Omental fat pad (tissue), 4 donors: ENCODE measurements around the gene C8A. TPM values are rescaled to one million over a fixed set of nuclear protein-coding genes. Genes with fewer than 3 reads are reported as not detected.

Source experiments
- ATAC-seq: fragments of 150-250 bp; one replicate; pipeline ENCODE4 v1.9.1; 2016; ENCODE audit warnings: mild to moderate bottlenecking, moderate library complexity; ENCODE audit not compliant: low FRiP score
- DNase-seq: peaks from one replicate; pipeline ENCODE4 v3.0.0-alpha.2; 2019; ENCODE audit warnings: low spot score
- total RNA-seq, 4 donors: library from RNA; depleted of rRNA; stranded (reverse); fragments of >200 nt; gene quantifications; one replicate each; pipeline ENCODE4 v1.1.0, GENCODE V29; 2016
- TF ChIP-seq, protein P1 (sequence below), 3 donors: fragments of 450-650 bp; IDR thresholded peaks; one replicate each; pipeline ENCODE4 v1.5.1; 2016 to 2017; ENCODE audit warnings: antibody characterized with exemption in 3 of 3, mild to moderate bottlenecking in 3 of 3, moderate library complexity in 2 of 3

The C8A gene
- total RNA-seq, 4 donors from 2014 or later: not detected

GRCh38 chr1:56957931-56958330, 103.3 kb downstream of the C8A start:
- TF ChIP-seq, protein P1, sequence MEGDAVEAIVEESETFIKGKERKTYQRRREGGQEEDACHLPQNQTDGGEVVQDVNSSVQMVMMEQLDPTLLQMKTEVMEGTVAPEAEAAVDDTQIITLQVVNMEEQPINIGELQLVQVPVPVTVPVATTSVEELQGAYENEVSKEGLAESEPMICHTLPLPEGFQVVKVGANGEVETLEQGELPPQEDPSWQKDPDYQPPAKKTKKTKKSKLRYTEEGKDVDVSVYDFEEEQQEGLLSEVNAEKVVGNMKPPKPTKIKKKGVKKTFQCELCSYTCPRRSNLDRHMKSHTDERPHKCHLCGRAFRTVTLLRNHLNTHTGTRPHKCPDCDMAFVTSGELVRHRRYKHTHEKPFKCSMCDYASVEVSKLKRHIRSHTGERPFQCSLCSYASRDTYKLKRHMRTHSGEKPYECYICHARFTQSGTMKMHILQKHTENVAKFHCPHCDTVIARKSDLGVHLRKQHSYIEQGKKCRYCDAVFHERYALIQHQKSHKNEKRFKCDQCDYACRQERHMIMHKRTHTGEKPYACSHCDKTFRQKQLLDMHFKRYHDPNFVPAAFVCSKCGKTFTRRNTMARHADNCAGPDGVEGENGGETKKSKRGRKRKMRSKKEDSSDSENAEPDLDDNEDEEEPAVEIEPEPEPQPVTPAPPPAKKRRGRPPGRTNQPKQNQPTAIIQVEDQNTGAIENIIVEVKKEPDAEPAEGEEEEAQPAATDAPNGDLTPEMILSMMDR (IDR thresholded peaks at IDR 0.05): no peak
- no peak for ATAC-seq
- no peak for DNase-seq

- DNase-seq (no peak), ATAC-seq (no peak)
- TF ChIP-seq, protein P1 (IDR thresholded peaks at IDR 0.05): no peak
Measured at GRCh38 chr1:56958526-56958925, 103.9 kb downstream of the C8A start.

GRCh38 chr1:56961426-56961825, 106.8 kb downstream of the C8A start:
- DNase-seq (no peak), ATAC-seq (no peak)
- TF ChIP-seq, protein P1 (IDR thresholded peaks at IDR 0.05): no peak

GRCh38 chr1:56963667-56964066, 109.1 kb downstream of the C8A start:
- no peak for ATAC-seq
- TF ChIP-seq, protein P1 (IDR thresholded peaks at IDR 0.05): no peak
- no peak for DNase-seq

- ATAC-seq: no peak
Measured at GRCh38 chr1:56964349-56965017, 109.9 kb downstream of the C8A start.

DNA sequence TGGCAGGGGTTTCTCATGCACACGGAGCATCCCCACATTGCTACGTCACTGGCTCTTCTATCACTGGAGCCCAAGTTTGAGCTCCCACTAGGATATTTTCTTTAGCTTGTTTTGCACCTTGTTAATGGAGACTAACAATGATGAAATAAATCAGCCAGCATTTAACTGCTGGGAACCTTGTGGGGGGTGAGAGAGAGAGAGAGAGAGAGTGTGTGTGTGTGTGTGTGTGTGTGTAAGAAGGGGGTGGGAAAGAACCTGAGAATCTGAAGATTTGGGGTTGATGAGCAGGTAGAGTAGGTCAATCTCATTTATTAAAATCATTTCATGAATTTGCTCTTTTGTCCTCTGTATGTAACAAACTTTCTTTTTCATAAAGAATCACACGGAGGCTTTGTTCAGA, 110.6 kb downstream of the C8A start:
- TF ChIP-seq, protein P1 (IDR thresholded peaks at IDR 0.05): no peak
- ATAC-seq: no peak
- no peak for DNase-seq

More at GRCh38 chr1:56964349-56965017, 109.9 kb downstream of the C8A start:
- TF ChIP-seq, protein P1 (IDR thresholded peaks at IDR 0.05): no peak
- no peak for DNase-seq
